DOHH2 (cell line): ENCODE data around the gene ZFHX3.

Experiments used
- H3F3A ChIP-seq: fragments of 200-600 bp; sonication (generic), shearing (Covaris generic); 2 replicates; pipeline ENCODE4 v1.6.0; 2016; ENCODE audit warnings: antibody characterized with exemption, mild to moderate bottlenecking; ENCODE audit not compliant: control insufficient read depth, insufficient read depth
- H3K27ac ChIP-seq: fragments of 200-600 bp; sonication (generic); 2 replicates; pipeline ENCODE4 v1.5.1; 2014; ENCODE audit warnings: low read depth, mild to moderate bottlenecking, low read length, moderate library complexity
- H3K27me3 ChIP-seq: fragments of 200-600 bp; sonication (generic); 2 replicates; pipeline ENCODE4 v1.6.1; 2014; ENCODE audit warnings: mild to moderate bottlenecking, low read length, mixed read lengths; ENCODE audit not compliant: control insufficient read depth
- H3K36me3 ChIP-seq: fragments of 200-600 bp; sonication (generic); 2 replicates; pipeline ENCODE4 v1.6.1; 2014; ENCODE audit warnings: mild to moderate bottlenecking, low read length, moderate library complexity, mixed read lengths; ENCODE audit not compliant: control insufficient read depth
- H3K4me1 ChIP-seq: fragments of 200-600 bp; sonication (generic); 2 replicates; pipeline ENCODE4 v1.6.1; 2014; ENCODE audit warnings: mild to moderate bottlenecking, low read length, mixed read lengths; ENCODE audit not compliant: control insufficient read depth
- H3K4me2 ChIP-seq: fragments of 200-600 bp; sonication (generic); 2 replicates; pipeline ENCODE4 v1.6.0; 2014; ENCODE audit warnings: mild to moderate bottlenecking, low read length, moderate library complexity
- H3K4me3 ChIP-seq: fragments of 200-600 bp; sonication (generic); 2 replicates; pipeline ENCODE4 v1.5.1; 2014; ENCODE audit warnings: mild to moderate bottlenecking, low read length, mixed read lengths
- H3K79me2 ChIP-seq: fragments of 200-600 bp; sonication (generic); 2 replicates; pipeline ENCODE4 v1.6.1; 2014; ENCODE audit warnings: mild to moderate bottlenecking, low read length, mixed read lengths; ENCODE audit not compliant: control insufficient read depth
- H3K9me2 ChIP-seq: fragments of 200-600 bp; sonication (generic); replicated peaks from 2 replicates; pipeline ENCODE4 v1.6.1; 2014; ENCODE audit warnings: mild to moderate bottlenecking, low read length, mixed read lengths; ENCODE audit not compliant: control insufficient read depth
- H3K9me3 ChIP-seq: fragments of 200-600 bp; sonication (generic); 2 replicates; pipeline ENCODE4 v1.6.1; 2014; ENCODE audit warnings: antibody characterized with exemption, low read length, mixed read lengths; ENCODE audit not compliant: control insufficient read depth, insufficient read depth
- H4K20me1 ChIP-seq: fragments of 200-600 bp; sonication (generic); 2 replicates; pipeline ENCODE4 v1.6.0; 2014; ENCODE audit warnings: low read depth, mild to moderate bottlenecking, antibody characterized with exemption, low read length, moderate library complexity; ENCODE audit not compliant: control insufficient read depth, insufficient read depth
- CTCF ChIP-seq: fragments of 200-600 bp; sonication (generic); IDR thresholded peaks from one replicate; pipeline ENCODE4 v1.5.1; 2014; ENCODE audit warnings: antibody characterized with exemption, mild to moderate bottlenecking, low read depth, low read length; ENCODE audit not compliant: poor library complexity, severe bottlenecking
- EZH2phosphoT487 ChIP-seq: fragments of 200-600 bp; sonication (generic); IDR thresholded peaks from 2 replicates; pipeline ENCODE4 v1.6.1; 2017; ENCODE audit warnings: borderline replicate concordance, mild to moderate bottlenecking, antibody characterized with exemption, low read length, moderate library complexity, mixed read lengths

Gene ZFHX3

GRCh38 chr16:72961863-72962262, 86.1 kb downstream of the ZFHX3 start:
- no peaks in the 10 kb centered on the region for H3K79me2 ChIP-seq

GRCh38 chr16:72961115-72961832, 86.7 kb downstream of the ZFHX3 start:
- H3K27me3 ChIP-seq = no peaks in the 10 kb centered on the region
- H3K9me2 ChIP-seq = no peaks in the 10 kb centered on the region
- H3K4me1 ChIP-seq = no peaks in the 10 kb centered on the region
- H3K9me3 ChIP-seq = no peaks in the 10 kb centered on the region
- H3K4me2 ChIP-seq = no peak overlapping the region
- H3F3A ChIP-seq = no peaks in the 10 kb centered on the region
- no peak overlapping the region for H3K27ac ChIP-seq
- H3K36me3 ChIP-seq = no peaks in the 10 kb centered on the region
- no peaks in the 10 kb centered on the region for H3K79me2 ChIP-seq
- TF ChIP-seq CTCF (peak; percentile 13), EZH2phosphoT487 (no peak)
- H3K4me3 ChIP-seq = no peak overlapping the region
- H4K20me1 ChIP-seq = no peaks in the 10 kb centered on the region

More at GRCh38 chr16:72961863-72962262, 86.1 kb downstream of the ZFHX3 start:
- H3K4me2 ChIP-seq = no peak overlapping the region
- H3F3A ChIP-seq = no peaks in the 10 kb centered on the region
- H3K9me3 ChIP-seq = no peaks in the 10 kb centered on the region
- no peaks in the 10 kb centered on the region for H4K20me1 ChIP-seq
- H3K4me3 ChIP-seq = no peak overlapping the region
- H3K4me1 ChIP-seq = no peaks in the 10 kb centered on the region
- H3K27me3 ChIP-seq = no peaks in the 10 kb centered on the region
- no peaks in the 10 kb centered on the region for H3K9me2 ChIP-seq
- no peak overlapping the region for H3K27ac ChIP-seq
- no peaks in the 10 kb centered on the region for H3K36me3 ChIP-seq
- TF ChIP-seq EZH2phosphoT487 (no peak), CTCF (no peak)

GRCh38 chr16:72960101-72960500, 87.8 kb downstream of the ZFHX3 start:
- no peaks in the 10 kb centered on the region for H3K9me3 ChIP-seq
- no peak overlapping the region for H3K4me3 ChIP-seq
- no peaks in the 10 kb centered on the region for H3K27me3 ChIP-seq
- no peaks in the 10 kb centered on the region for H3K4me1 ChIP-seq
- no peak overlapping the region for H3K4me2 ChIP-seq
- H4K20me1 ChIP-seq = no peaks in the 10 kb centered on the region
- no peaks in the 10 kb centered on the region for H3K9me2 ChIP-seq
- H3K36me3 ChIP-seq = no peaks in the 10 kb centered on the region
- H3K27ac ChIP-seq = no peak overlapping the region
- H3K79me2 ChIP-seq = no peaks in the 10 kb centered on the region
- no peaks in the 10 kb centered on the region for H3F3A ChIP-seq
- no peak for TF ChIP-seq CTCF
